ENCODE data around the gene SRGN.

- peak; percentile 79 to 87 (median 82) for TF ChIP-seq CTCF (IDR thresholded peaks at IDR 0.05)
- TF ChIP-seq POLR2A (IDR thresholded peaks at IDR 0.05), result no peak
These were observed 5.3 kb downstream of the SRGN start for GRCh38 chr10:69092959-69093850.

All from adrenal gland (tissue), 5 donors.